Measurements from ENCODE around the gene MAP3K7CL. TPM values are rescaled to one million over a fixed set of nuclear protein-coding genes. Genes with fewer than 3 reads are reported as not detected.

The MAP3K7CL gene
- total RNA-seq, 1 donor from 2014 or later = 3.8 TPM

DNA sequence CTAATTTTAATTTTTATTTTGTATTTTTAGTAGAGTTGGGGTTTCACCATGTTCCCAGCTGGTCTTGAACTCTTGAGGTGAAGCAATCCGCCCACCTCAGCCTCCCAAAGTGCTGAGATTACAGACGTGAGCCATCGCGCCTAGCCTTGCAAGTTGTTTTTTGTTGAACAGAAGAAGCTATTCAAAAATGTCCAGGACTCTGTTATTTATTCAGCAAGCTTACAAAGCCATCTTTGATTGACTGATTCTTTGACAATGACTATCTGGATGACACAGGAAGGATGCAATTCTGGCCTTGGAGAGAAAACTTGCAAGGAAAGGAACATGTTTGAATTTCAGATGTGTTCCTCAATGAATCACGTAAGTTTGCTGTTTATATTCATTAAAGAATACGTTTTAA is 63.5 kb downstream of the MAP3K7CL start:
- no peak for ATAC-seq
- DNase-seq (ENCODE audit: low spot score) = no peak

DNA sequence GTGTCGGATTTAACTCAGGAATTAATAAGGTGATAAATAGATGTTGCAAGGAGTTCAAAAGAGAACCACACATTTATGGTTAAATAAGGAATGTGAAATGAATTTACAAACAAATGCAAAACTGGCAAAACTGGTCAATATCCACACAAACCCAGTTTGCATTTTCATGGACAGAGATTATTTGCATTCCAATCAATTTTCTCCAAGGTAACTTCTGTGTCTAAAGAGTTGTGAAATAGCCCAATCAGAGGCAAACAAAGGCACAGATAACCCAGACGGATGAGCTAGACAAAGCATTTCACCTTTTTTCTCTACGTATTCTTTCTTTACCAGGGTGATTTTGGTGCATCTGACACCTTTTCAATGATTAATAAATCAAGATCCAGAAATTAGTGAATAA is 63.9 kb downstream of the MAP3K7CL start:
- DNase-seq (ENCODE audit: low spot score) (no peak), ATAC-seq (peak; percentile 59)

DNA sequence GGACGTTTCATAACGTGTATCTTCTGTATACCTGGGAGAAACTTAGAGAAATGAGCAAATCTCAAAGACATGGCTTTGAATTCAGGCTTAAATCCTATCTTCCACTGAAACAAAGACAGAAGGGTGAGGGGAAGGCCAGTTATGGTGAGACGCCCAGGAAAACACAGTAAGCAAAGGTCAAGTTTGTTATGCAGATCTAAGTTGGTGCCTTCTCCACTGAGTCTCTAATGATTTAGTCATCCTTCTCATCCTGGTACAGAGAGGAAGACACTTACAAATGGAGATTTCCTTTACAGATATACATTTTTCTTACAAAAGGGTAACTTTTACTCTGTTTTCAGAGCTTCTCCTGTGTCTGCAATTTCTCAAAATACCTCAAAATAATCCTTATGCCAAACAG is 64.4 kb downstream of the MAP3K7CL start:
- ATAC-seq (peak; percentile 65), DNase-seq (ENCODE audit: low spot score) (no peak)

DNA sequence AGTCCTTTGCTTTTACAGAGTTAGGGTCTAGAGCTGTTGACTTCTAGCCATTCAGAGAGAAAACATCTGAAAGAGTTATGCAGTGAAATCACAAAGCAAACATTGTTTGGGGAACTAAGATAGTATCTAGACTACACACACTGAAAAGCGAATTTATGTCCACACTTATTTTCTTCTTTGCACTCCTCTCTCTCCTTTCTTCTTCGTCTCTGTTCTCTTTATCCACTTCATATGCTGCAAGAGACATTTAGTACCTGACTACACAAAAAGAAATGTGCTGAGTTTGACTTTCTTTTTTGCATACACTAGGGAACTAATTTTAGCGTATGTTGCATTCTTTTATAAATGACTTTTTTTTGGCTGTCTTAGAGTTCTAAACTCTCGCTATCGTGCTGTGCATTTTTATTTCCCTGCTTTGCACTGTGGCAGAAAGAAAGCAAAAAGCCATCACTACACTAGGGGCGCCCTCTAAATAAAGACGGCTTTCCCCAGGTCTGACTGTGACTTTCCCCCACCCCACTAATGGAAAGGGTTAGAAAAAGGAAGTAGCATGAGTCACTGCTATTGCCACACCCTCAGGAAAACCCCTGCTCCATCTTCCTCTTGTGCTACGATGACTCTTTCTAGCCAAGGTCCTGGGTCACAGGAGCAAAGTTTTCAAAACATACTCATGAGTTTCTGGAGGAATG is 65.7 kb downstream of the MAP3K7CL start:
- ATAC-seq = peak; percentile 52

DNA sequence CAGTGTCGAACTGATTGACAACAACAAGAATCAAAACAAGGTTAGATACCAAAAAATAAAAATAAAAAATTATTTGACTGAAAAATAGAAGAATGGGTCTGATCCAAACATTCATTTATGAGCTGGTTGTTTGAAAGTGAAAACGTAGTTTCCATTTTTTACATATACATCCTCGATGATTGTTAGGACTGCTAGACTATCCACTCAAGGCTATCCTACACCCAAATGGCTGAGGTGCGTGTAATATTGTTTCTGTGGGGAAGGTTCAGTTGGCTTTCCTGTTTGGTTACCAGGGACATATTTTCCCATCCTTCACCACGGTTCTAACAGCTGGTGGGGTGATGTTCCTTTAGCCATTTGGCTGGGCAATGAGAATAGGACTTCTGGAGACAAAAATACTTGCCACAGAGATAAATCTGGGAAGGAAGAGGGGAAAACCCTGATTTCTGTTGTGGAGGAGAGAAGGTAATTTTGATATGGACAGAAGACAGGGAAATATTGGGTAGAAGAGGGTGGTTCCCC is 66.3 kb downstream of the MAP3K7CL start:
- ATAC-seq (no peak), DNase-seq (ENCODE audit: low spot score) (no peak)

More for the DNA sequence above, 65.7 kb downstream of the MAP3K7CL start:
- no peak for DNase-seq (ENCODE audit: low spot score)

DNA sequence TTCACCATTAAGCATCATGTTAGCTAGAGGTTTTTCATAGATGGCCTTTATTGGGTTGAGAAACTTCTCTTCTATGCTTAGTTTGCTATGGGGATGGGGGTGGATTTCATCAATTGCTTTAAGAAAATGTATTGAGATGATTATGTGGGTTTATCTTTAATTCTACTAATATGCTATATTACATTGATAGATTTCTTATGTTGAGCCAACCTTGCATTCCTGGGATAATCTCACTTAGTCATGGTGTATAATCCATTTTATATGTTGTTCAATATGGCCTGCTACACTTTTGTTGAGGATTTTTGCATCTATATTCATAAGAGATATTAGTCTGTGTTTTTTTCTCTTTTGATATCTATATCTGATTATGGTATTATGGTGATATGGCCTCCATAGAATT is 70.7 kb downstream of the MAP3K7CL start:
- ATAC-seq (no peak), DNase-seq (ENCODE audit: low spot score) (no peak)

DNA sequence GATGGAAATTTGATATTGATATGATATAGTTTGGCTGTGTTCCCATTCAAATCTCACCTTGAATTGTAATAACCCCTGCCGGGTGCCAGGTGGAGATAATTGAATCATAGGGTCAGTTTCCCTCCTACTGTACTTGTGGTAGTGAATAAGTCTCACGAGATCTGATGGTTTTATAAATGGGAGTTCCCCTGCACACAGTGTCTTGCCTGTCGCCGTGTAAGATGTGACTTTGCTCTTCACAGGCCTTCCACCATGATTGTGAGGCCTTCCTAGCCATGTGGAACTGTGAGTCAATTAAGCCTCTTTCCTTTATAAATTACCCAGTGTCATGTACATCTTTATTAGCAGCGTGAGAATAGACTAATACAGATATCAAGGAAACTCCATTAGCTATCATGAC is 74.6 kb downstream of the MAP3K7CL start:
- DNase-seq (ENCODE audit: low spot score) = no peak

DNA sequence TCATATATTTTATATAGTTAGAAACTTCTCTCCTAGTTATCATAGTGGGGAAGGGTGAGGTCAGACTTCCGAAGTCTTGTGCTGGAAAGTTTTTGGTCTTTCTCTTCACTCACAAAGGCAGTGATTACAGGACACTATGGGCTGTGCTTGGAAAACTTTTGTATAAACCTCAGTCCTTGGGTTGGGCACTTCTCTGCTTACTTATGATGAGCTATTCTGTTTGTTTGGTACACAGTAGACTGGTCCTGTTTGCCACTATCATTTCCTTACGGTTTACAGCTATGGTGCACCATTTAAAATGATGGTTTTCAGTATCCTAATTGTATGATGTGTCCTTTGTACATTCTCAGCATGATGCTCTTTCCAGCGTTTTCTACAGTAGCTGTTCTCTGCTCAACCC is 75.5 kb downstream of the MAP3K7CL start:
- ATAC-seq (no peak), DNase-seq (ENCODE audit: low spot score) (no peak)

More for the DNA sequence above, 74.6 kb downstream of the MAP3K7CL start:
- no peak for ATAC-seq

DNA sequence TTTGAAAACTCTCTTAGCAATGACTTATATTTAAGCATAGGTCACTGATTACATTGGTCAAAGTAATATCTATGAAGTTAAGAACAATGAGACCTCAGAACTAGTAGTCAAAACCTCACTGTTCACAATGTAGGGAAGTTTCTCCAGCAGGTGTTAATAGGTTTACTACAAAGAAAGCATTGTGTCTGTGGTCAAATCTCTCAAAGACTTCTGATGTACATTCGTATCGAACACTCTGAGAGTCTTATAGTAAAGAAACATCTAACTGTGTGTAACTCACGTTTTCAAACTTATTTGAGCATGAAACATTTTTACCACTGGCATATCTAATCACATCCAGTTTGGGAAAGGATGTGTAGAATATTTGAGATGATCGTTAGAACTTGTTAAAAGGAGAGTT is 76.0 kb downstream of the MAP3K7CL start:
- ATAC-seq (no peak), DNase-seq (ENCODE audit: low spot score) (no peak)

DNA sequence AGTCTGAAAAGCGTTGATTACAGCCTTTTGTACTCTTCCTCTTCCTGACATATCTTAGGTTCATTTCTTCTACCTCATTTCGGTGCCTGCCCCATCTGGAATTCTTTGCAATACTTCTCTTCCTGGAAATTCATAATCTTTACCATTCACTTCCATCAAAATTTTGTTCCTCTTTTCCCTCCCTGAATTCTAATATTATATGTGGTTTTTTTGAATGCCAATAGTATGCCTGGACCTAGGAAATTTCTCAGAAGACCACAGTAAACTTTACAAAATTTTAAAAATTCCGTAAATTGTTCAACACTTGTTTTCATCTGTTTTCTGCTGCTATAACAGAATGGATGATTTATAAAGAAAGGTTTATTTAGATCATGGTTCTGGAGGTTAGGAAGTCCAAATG is 76.8 kb downstream of the MAP3K7CL start:
- ATAC-seq (no peak), DNase-seq (ENCODE audit: low spot score) (no peak)

DNA sequence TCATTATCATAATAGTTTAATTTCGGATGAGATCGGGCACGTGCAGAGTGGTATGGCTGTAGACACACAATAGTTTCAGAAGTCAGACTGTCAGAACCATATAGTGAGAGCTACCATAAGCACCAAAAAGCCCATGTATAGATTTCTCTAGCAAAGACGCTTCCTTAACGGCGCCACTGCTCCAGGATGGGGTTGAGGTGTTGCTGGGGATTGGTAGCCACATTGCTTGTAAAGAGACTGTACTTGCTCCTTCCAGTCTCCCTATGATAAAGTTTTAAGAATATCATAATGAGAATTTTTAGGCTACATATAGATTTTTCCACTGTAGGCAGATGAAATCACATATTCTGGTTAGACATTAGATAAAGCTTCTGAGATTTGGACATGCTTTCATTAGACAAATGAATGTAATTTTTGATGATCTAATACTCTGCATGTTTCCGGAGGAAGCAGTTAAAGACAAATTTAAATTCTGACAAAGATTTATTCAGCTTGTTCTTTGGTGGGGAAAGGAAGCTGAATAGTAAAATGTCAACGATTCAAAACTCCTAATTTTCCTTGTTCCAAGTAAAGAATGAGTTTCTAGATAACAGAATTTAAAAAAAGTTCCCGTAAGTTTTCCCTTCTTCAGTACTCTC is 77.7 kb downstream of the MAP3K7CL start:
- ATAC-seq (no peak), DNase-seq (ENCODE audit: low spot score) (no peak)

DNA sequence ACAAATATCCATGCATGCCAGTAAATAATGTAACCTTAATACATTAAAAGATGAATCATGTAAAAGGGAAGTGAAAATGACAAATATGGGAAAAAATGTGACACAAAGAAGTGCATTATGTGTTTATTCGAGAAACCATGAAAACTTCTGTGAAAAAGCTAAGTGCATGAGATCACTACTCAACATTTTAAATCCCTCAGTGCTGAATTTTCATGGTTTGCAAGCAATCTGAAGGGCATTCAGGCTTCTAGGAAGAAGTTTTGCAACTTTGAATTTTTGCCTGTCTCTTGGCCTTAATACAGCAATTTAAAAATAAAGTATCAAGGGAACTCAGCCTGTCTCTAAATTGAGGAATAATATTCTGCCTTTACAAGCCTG is 78.2 kb downstream of the MAP3K7CL start:
- DNase-seq (ENCODE audit: low spot score) (no peak), ATAC-seq (no peak)

DNA sequence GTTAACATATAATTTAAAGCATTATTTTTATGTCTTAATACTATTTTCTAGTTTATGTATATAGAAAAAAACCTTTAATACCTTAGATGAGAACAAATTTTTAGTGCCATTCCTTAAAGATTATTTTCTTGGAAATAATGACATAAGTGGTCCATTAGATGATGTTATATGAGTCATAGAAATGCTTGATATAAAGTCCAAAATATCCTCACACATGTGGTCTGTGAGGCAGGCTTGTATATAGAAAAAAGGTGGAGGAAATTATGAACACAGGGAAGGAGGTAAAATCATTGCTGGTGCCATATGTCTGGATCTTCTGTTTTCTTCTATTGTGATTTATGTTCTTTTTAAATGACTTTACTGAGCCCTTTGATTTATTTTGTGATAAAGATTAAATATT is 79.3 kb downstream of the MAP3K7CL start:
- no peak for DNase-seq (ENCODE audit: low spot score)
- no peak for ATAC-seq

DNA sequence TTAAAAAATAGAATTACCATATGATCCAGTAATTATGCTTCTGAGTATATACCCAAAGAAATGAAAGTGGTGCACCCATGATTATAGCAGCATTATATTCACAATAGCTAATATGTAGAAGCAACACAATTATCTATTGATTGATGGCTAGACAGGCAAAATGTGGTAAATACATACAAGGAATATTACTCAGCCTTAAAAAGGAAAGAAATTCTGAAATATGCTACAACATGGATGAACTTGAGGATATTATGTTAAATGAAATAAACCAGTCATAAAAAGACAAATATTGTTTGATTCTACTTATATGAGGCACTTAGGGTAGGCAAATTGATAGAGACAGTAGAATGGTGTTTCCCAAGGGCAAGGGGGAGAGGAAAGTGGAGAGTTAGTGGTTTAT is 80.8 kb downstream of the MAP3K7CL start:
- DNase-seq (ENCODE audit: low spot score) (no peak), ATAC-seq (no peak)

DNA sequence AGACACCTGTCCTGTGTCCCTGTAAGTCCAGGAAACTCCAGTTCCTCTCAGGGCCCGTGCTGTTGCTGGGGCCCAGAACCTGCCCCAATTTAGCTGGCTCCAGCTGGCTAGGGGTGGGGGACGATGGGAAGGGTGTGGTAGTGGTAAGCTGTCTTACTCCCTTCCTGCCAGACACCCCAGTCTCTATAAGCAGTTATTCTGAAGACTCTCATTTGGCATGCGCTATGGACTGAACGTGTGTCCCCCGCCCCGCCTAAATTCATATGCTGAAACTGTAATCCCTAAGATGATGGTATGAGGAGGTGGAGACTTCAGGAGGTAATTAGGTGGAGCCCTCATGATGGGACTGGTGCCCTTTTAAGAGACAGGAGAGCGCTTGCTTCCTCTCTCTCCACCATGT is 82.0 kb downstream of the MAP3K7CL start:
- no peak for DNase-seq (ENCODE audit: low spot score)
- no peak for ATAC-seq

DNA sequence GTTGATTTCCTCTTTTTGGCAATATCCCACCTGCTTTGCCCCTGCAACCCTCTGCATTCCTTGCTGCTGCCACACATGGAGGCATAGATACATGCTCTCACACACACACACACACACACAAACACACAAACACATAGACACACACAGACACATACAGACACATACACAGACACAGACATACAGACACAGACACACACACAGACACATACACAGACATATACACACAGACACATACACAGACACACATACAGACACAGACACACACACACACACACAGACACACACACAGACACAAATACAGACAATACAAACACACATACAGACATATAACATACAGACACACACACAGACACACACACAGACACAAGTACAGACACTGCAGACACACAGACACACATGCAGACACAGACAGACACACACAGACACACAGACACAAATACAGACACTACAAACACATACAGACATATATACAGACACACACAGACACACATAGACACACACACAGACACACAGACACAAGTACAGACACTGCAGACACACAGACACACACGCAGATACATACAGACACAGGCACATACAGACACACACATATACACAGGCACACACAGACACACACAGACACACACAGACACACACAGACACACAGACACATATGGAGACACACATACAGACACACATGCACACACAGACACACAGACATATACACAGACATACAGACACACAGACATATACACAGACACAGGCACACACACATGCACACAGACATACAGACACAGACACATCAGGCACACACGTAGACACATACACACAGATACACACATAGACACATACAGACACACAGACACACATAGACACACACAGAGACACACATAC is 83.3 kb downstream of the MAP3K7CL start:
- DNase-seq (ENCODE audit: low spot score) (no peak), ATAC-seq (no peak)

DNA sequence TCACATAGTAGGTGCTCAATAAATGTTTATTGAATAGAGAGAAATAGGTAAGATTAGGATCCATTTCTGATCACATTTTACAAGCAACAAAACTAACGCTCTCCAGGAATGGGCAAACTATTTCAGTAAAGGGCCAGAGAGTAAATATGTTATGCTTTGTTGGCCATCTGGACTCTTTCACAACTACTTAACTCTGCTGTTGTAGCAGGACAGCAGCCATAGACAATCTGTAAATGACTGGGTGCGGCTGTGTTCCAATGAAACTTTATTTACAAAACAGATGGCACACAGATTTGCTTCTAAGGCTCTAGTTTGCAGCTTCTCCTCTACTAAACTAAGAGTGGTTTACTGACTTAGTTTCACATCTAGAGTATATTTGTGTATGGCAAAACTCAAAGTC is 85.3 kb downstream of the MAP3K7CL start:
- ATAC-seq = peak; percentile 92
- DNase-seq (ENCODE audit: low spot score) = no peak

DNA sequence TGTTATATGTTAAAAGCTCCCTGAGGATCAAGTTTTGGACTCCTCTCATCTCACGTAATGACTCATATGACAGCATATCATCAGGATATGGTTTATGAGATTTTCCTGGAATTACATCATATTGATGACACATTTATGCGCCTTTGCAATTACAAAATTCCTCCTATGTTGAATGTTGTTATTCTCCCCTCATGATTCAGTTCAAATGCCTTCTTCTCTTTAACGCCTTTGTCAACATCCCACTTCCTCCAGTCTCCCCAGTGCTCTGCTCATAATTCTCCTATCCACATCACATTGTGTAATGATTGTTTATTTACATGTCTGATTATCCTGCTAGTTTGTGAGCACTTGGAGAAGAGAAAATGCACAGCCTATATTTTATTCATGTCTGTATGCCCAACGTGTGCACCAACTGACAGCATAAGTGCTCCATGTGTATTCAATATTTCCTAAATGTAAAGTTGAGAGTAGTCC is 87.4 kb downstream of the MAP3K7CL start:
- no peak for DNase-seq (ENCODE audit: low spot score)
- ATAC-seq = no peak

DNA sequence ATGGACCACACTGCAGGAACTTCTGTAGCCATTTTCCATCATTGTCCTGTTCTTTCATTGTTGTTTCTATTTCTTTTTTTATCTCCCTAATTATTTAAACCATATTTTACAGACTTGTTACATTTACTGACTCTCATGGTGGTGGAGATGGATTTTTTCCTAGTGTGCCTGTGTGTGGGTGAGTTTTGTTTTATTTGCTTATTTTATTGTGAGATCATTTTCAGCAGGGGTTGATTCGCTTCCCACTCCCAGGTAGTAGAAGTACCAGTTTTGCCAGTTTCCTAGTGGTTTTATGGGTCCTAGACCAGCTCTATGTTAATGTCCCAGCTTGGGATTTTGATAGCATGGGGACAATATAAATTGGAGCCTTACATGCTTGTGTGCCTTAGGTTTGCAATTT is 88.3 kb downstream of the MAP3K7CL start:
- DNase-seq (ENCODE audit: low spot score) (no peak), ATAC-seq (no peak)

DNA sequence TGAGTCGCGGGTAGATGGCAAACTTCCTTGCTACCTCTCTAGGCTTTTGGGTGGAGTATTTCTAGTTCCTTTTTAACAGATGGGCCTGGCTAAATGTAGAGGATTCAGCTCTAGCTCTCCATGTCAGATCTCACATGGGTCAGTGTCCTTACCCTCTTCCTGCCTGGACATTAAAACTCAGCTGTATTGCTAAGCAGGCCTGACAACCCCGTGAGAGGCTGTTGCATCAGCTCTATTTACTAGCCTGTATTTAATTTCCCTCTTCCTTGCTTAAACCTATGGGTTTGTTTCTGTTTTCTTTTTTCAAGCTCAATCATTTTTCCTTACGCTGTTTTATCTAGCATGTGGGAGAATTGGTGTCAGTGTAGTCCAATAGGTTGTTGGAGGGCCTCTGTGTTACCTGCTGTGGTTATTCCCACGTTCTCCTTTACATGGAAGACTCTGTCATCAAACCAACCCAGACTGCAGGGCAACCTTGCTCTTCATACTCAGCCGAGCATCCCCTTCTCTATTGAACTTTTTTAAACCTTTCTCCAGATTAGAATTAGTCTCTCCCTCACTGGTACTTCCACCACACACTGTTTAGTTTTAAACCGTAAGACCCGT is 88.8 kb downstream of the MAP3K7CL start:
- DNase-seq (ENCODE audit: low spot score) (no peak), ATAC-seq (peak; percentile 67)

DNA sequence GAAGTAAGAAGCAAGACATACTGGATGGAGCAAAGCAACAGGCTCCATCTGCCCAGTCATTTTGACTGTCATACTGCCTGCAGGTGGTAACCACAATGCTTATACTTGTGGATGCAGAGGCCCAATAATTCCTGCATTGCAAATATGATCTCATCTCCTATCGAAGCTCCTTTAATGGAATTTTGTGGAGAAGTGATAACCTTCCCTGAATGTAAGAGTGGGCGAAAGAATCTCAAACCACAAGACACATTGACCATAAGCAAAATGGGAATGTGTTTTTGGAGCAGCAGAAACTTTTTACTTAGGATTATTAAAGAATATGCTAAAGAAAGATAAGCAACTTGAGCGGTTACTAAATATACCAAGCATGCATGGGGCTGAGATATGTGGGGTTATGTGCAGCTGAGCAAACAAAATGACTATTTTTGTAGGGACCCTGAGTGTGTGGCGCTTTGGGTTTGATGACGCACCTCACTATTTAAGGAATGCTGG is 90.9 kb downstream of the MAP3K7CL start:
- ATAC-seq = no peak

More for the DNA sequence above, 90.9 kb downstream of the MAP3K7CL start:
- DNase-seq (ENCODE audit: low spot score) = no peak
